Testis (tissue), 2 donors: ENCODE measurements around the gene GNAI1.

Source experiments
- POLR2A ChIP-seq: fragments of 450-650 bp; IDR thresholded peaks from one replicate; pipeline ENCODE4 v1.6.1; 2017; ENCODE audit warnings: antibody characterized with exemption, mild to moderate bottlenecking, moderate library complexity
- TF ChIP-seq, protein P1 (sequence below), 3 experiments: fragments of 450-650 bp in 2 of 3; fragments of 200-600 bp in 1 of 3; sonication (generic) in 1 of 3; IDR thresholded peaks; one replicate each; pipeline ENCODE4 v1.5.1; 2016 to 2019; ENCODE audit warnings: antibody characterized with exemption in 3 of 3, mild to moderate bottlenecking in 2 of 3, moderate library complexity in 1 of 3

DNA sequence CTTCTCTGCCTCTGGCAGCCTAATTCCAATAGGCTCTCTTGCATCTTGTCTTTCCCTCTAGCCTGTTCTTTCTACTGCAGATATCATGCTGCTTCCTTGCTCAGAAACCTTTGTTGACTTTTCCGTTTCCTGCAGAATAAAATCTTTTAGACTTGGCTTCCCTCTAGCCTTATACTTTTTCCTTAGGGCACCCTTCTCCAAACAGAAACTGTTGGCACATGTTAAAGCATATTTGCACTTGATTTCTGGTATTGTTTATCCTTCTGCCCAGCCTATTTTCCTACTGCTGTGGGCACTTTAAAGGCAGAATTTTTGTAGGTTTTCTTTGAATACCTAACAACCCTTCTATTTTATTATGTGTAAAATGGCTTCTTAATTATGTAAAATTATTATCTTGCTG is 4.6 kb downstream of the GNAI1 start:
- TF ChIP-seq, protein P1, sequence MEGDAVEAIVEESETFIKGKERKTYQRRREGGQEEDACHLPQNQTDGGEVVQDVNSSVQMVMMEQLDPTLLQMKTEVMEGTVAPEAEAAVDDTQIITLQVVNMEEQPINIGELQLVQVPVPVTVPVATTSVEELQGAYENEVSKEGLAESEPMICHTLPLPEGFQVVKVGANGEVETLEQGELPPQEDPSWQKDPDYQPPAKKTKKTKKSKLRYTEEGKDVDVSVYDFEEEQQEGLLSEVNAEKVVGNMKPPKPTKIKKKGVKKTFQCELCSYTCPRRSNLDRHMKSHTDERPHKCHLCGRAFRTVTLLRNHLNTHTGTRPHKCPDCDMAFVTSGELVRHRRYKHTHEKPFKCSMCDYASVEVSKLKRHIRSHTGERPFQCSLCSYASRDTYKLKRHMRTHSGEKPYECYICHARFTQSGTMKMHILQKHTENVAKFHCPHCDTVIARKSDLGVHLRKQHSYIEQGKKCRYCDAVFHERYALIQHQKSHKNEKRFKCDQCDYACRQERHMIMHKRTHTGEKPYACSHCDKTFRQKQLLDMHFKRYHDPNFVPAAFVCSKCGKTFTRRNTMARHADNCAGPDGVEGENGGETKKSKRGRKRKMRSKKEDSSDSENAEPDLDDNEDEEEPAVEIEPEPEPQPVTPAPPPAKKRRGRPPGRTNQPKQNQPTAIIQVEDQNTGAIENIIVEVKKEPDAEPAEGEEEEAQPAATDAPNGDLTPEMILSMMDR (IDR thresholded peaks at IDR 0.05): no peak
- TF ChIP-seq POLR2A: no peak
